Mammary microvascular endothelial cell (primary cell): ENCODE measurements around the gene WDR72. TPM values are rescaled to one million over a fixed set of nuclear protein-coding genes. Genes with fewer than 3 reads are reported as not detected.

Source experiments
- total RNA-seq: library from RNA; depleted of rRNA; stranded (reverse); fragments of >200 nt; gene quantifications from 2 replicates; pipeline ENCODE4 v1.2.3, GENCODE V29; 2015

Gene WDR72
- not detected in 2 replicates for total RNA-seq

DNA sequence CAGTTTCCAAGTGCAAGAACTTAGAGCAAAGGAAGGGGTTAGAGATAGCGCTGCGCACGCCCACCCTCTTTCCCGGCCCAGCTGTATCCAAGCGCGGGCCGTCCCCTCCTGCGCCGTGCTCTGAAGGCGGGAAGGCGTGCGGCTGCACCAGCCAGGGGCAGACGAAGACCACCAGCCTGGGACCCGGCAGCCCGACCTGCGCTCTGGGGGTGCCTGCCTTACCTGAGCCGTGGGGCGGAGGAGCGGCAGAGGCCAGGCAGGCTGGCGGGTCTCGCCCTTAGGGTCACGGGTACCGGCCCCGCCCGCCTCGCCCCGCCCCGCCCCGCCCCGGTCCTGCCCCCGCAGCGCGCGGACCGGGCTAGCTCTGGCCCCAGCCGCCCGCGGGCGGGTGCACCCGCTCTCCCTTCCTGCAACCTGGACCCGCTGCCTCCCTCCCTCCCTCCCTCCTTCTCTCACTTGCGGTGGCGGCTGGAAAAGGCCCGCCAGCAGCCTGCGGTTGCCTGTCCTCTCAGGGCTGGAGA, at the start of gene WDR72:
Gene WDR72 (minus strand): TSS at position 253 of the 521 bp plus-strand sequence. CDS start 26,514 bp downstream, outside the sequence.

Other genes with a start within 250 kb of the WDR72 start
- gene UNC13C, start 218.8 kb upstream of the WDR72 start, total RNA-seq = not detected in 2 replicates